Adrenal gland (tissue), 5 donors: ENCODE results near the gene RUNDC1.

Experiments used
- POLR2A ChIP-seq, 2 donors: fragments of 450-650 bp; IDR thresholded peaks; one replicate each; pipeline ENCODE4 v1.6.1; 2017; ENCODE audit warnings: antibody characterized with exemption in 2 of 2, mild to moderate bottlenecking in 2 of 2, moderate library complexity in 1 of 2
- TF ChIP-seq, protein P1 (sequence below), 6 experiments: fragments of 450-650 bp in 4 of 6; fragments of 200-600 bp in 2 of 6; sonication (generic) in 1 of 6; IDR thresholded peaks; 1 replicate in 5 of 6; 2 replicates in 1 of 6; pipeline versions ENCODE4 v1.5.1 to v1.8.0; 2016 to 2021; ENCODE audit warnings: antibody characterized with exemption in 6 of 6, mild to moderate bottlenecking in 2 of 6, moderate library complexity in 1 of 6
- donor health status: DM: no; HTN: no; CAD: no.

DNA sequence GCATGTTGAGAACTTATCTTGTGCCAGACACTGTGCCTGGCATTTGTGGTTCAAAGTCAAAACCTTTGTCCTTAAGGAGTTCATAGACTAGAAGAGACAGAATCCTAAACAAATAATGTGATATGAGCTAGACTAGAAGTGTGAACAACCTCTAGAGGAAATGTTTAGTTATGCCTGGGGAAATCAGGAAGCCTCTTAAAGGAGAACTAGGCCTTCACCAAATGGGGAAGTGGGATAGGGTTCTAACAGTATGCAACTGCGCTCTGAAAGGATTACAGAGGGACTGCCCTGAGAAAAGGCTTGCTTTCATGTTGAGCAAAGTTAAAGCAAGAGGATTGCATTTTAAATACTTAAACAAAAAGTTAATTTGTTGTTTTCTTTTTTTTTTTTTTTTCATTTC, 4.9 kb downstream of the RUNDC1 start:
- TF ChIP-seq, protein P1, sequence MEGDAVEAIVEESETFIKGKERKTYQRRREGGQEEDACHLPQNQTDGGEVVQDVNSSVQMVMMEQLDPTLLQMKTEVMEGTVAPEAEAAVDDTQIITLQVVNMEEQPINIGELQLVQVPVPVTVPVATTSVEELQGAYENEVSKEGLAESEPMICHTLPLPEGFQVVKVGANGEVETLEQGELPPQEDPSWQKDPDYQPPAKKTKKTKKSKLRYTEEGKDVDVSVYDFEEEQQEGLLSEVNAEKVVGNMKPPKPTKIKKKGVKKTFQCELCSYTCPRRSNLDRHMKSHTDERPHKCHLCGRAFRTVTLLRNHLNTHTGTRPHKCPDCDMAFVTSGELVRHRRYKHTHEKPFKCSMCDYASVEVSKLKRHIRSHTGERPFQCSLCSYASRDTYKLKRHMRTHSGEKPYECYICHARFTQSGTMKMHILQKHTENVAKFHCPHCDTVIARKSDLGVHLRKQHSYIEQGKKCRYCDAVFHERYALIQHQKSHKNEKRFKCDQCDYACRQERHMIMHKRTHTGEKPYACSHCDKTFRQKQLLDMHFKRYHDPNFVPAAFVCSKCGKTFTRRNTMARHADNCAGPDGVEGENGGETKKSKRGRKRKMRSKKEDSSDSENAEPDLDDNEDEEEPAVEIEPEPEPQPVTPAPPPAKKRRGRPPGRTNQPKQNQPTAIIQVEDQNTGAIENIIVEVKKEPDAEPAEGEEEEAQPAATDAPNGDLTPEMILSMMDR (IDR thresholded peaks at IDR 0.05), result no peak
- no peak for TF ChIP-seq POLR2A (IDR thresholded peaks at IDR 0.05)
